ENCODE data around the gene OR13C4. TPM values are rescaled to one million over a fixed set of nuclear protein-coding genes. Genes with fewer than 3 reads are reported as not detected.

The OR13C4 gene
- polyA plus RNA-seq, 3 donors from 2014 or later, result not detected

DNA sequence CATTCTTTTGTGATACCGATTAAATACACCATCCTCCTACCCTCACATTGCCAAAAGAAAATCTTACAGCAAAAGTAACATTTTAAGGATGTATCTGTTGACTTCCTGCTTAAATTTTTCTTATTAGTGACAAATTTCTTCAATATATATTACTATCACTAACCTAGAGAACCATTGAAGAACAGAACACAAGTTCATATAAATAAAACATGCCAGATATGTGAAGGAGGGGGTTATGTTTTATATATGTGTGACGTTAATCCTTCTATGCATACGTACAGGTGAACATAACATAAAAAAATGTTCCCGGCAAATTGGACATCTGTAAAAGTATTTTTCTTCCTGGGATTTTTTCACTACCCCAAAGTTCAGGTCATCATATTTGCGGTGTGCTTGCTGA, 23.0 kb downstream of the OR13C4 start, which contains the start of gene OR13F1:
Gene OR13F1, plus strand, starts transcription at position 301 of the 400 bp plus-strand sequence. Its CDS starts 0 bp downstream, at position 301.
- no peak within 1 kb of the TSS for H3K4me3 Mint-ChIP-seq
- H3K27ac Mint-ChIP-seq, result no peak within 1 kb of the TSS
- DNase-seq, result no peak
- H3K9me3 Mint-ChIP-seq, result peaks cover 0 to 17% (median 4%) of the 10 kb centered on the region in 6 donors
- no peaks in the 10 kb centered on the region for H3K27me3 Mint-ChIP-seq (ENCODE audit: low read depth in 3 of 3)
- H3K4me1 Mint-ChIP-seq, result no peaks in the 10 kb centered on the region
- H3K36me3 Mint-ChIP-seq, result no peaks in the 10 kb centered on the region

DNA sequence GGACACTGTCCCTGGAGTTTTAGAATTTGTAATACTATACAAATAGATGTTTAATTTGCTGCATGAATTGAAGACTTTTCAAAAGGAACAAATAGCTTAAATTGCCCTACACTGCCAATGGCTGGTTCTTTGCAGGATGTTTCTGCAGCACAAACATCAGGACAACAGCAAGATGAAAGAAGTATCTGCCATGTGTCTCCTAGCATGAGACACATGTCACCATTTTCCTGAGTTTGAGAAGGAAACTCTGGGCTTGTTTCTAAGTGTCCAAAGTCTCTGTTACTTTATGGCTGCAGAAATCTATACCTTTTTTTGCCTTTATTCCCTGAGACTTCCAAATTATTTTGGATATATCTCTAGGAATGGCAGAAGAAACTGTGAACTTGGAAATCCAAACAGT, 23.6 kb downstream of the OR13C4 start:
- Mint-ChIP-seq H3K27ac (no peak overlapping the region), H3K36me3 (no peaks in the 10 kb centered on the region), H3K4me1 (no peaks in the 10 kb centered on the region), H3K27me3 (ENCODE audit: low read depth in 3 of 3) (no peaks in the 10 kb centered on the region), H3K9me3 (peaks cover 0 to 17% (median 3%) of the 10 kb centered on the region in 6 donors), H3K4me3 (no peak overlapping the region)
- no peak for DNase-seq

DNA sequence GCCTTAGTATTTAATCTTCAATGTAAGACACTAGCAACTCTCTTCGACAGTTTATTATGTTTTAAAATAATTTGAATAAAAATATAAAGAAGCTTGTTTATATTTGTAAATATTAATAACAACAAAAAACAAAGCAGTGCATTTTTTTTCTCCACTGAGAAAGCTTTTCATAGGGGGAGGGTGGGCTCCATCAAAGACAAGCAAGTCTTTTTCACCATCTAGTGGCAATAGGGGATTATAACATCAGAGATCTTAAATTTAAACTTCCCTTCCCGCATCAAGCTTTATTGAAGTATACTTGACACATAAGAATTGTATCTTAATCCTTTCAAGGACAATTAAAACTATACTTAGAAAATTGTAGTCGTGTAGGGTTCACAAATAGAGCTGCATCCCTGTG, 32.2 kb downstream of the OR13C4 start:
- H3K27ac Mint-ChIP-seq, result no peak overlapping the region
- H3K9me3 Mint-ChIP-seq, result peaks cover 0 to 11% (median 3%) of the 10 kb centered on the region in 6 donors
- no peaks in the 10 kb centered on the region for H3K36me3 Mint-ChIP-seq
- no peaks in the 10 kb centered on the region for H3K27me3 Mint-ChIP-seq (ENCODE audit: low read depth in 3 of 3)
- DNase-seq, result no peak
- no peak overlapping the region for H3K4me3 Mint-ChIP-seq
- H3K4me1 Mint-ChIP-seq, result no peaks in the 10 kb centered on the region

DNA sequence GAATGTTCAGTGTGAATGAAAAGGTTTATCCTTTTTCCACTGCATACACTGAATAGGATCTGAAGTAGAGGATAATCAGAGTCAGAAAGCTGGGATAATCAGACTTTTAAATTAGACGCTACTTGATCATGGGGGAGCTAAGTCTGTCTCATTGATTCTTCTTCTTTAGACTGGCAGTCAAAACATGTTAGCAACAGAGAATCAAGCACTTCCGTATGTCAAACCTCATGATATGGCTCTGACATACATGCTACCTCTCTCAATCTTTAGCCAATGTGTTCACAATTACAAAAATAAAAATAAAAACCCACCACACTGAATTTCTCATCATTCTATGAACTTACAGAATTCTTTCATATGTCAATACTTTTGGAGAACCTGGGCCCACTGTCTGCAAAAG, 42.0 kb downstream of the OR13C4 start:
- no peak overlapping the region for H3K4me3 Mint-ChIP-seq
- DNase-seq, result no peak
- H3K27me3 Mint-ChIP-seq (ENCODE audit: low read depth in 3 of 3), result no peaks in the 10 kb centered on the region
- H3K4me1 Mint-ChIP-seq, result no peaks in the 10 kb centered on the region
- H3K27ac Mint-ChIP-seq, result no peak overlapping the region
- H3K9me3 Mint-ChIP-seq, result peaks cover 0 to 10% (median under 1%) of the 10 kb centered on the region in 6 donors
- no peaks in the 10 kb centered on the region for H3K36me3 Mint-ChIP-seq

DNA sequence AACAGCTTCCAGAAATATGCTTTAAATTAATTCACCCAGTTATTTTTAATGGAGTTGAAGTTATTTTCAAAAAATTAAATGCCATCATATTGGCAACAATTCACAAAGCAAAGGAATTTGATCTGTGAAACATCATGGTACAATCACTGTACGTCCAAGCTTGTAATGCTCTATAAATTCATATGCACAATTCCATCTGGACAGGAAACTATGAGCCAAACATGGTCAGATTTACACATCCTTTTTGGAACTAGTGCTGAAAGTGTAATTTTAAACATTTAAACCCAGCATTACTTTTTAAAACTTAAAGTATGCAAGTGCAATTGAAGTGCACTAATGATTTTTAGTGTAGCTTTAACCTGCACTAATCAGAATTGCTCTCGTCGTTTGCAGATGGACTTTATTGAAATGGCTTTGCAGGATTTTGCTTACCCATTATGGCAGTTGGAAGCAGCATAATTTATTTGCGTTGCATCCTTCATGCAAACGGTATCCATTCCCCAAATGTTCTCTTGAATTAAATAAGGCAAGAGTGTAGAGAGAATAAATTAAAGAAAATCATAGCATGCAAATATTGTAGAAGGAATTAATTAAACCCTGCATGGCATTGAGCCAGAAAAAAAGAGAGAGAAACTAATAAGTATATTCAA, 44.0 kb downstream of the OR13C4 start:
- H3K27me3 Mint-ChIP-seq (ENCODE audit: low read depth in 3 of 3), result no peaks in the 10 kb centered on the region
- no peaks in the 10 kb centered on the region for H3K36me3 Mint-ChIP-seq
- peaks cover 2 to 10% (median 4%) of the 10 kb centered on the region in 6 donors for H3K9me3 Mint-ChIP-seq
- H3K4me1 Mint-ChIP-seq, result no peaks in the 10 kb centered on the region
- no peak overlapping the region for H3K4me3 Mint-ChIP-seq
- H3K27ac Mint-ChIP-seq, result no peak overlapping the region
- DNase-seq, result no peak

Other genes starting within 250 kb of the OR13C4 start
- not detected for gene OR13F1, start 22.9 kb downstream of the OR13C4 start, polyA plus RNA-seq
- gene OR13C3, start 9.6 kb upstream of the OR13C4 start, polyA plus RNA-seq, result not detected
- gene OR13C8, start 42.0 kb upstream of the OR13C4 start, polyA plus RNA-seq, result not detected
- not detected for gene OR13C5, start 72.2 kb upstream of the OR13C4 start, polyA plus RNA-seq
- gene OR13C2, start 78.4 kb upstream of the OR13C4 start, polyA plus RNA-seq, result not detected
- not detected for gene OR13C9, start 91.0 kb upstream of the OR13C4 start, polyA plus RNA-seq
- gene OR13D1, start 167.3 kb upstream of the OR13C4 start, polyA plus RNA-seq, result not detected
- 10 to 100 TPM; 28.2 to 58.0 (median 29.2) TPM for gene NIPSNAP3A, start 220.5 kb upstream of the OR13C4 start, polyA plus RNA-seq
- under 1 TPM in 2 of 3 donors, not detected in 1; 0.45 to 0.98 TPM for gene NIPSNAP3B, start 236.9 kb upstream of the OR13C4 start, polyA plus RNA-seq